ENCODE results near the gene FHIT. TPM values are rescaled to one million over a fixed set of nuclear protein-coding genes. Genes with fewer than 3 reads are reported as not detected.

The FHIT gene
- total RNA-seq, 1 donor from 2014 or later, result 22.6 TPM

DNA sequence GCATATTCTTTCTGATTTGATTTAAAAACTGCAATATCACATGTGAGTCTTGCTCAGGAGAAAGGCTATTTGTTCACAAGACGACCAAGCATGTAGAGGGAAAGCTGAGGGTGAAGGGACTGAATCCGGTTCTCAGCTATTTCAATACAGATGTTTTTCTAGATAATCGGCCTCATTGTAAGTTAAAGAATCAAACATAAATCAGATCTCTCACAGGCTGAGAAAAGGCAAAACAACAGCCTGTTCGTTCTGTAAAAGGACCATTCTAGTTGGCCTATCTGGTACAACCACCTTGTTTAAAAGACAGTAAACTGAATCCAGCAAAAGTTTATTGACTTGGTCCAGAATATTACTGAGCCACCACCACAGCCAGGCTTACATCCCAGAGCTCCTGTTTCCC lies 1155.7 kb downstream of the FHIT start:
- no peak overlapping the region for H3K4me3 Mint-ChIP-seq
- H3K36me3 Mint-ChIP-seq (ENCODE audit: low read depth), result peaks cover 12% of the 10 kb centered on the region
- H3K4me1 Mint-ChIP-seq (ENCODE audit: low read depth), result peaks cover 7% of the 10 kb centered on the region
- intact Hi-C loops (cut with micrococcal nuclease), result no loop called here
- no peak overlapping the region for H3K27ac Mint-ChIP-seq
- no peaks in the 10 kb centered on the region for H3K9me3 Mint-ChIP-seq
- DNase-seq (ENCODE audit: low spot score), result no peak
- no peaks in the 10 kb centered on the region for H3K27me3 Mint-ChIP-seq (ENCODE audit: insufficient read depth)

GRCh38 chr3:60094392-60094947 lies 1156.8 kb downstream of the FHIT start:
- no peak for DNase-seq (ENCODE audit: low spot score)
- intact Hi-C loops (cut with micrococcal nuclease), result no loop called here
- H3K9me3 Mint-ChIP-seq, result peaks cover 4% of the 10 kb centered on the region
- no peak overlapping the region for H3K4me3 Mint-ChIP-seq
- H3K4me1 Mint-ChIP-seq (ENCODE audit: low read depth), result peaks cover 9% of the 10 kb centered on the region
- H3K27me3 Mint-ChIP-seq (ENCODE audit: insufficient read depth), result no peaks in the 10 kb centered on the region
- peaks cover 9% of the 10 kb centered on the region for H3K36me3 Mint-ChIP-seq (ENCODE audit: low read depth)
- H3K27ac Mint-ChIP-seq, result no peak overlapping the region

DNA sequence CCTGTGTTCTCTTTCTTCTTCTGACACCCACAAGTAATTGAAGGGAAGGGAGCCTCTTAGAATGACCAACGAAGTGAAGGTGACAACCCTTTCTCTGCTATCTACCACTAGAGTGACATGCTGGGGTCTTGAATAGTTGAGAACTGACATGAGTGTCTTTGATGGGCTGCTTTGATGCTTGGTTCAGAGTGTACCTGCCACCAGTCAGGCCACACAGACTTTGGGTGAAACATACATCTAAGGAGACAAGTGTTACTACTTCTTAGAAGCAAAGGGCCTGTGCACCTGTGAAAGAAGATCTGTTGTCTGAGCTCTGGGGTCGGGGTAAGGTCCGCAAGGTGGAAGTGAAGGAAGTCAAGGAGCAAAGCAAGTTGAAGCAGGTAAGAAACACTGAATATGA lies 1160.7 kb downstream of the FHIT start:
- peaks cover 39% of the 10 kb centered on the region for H3K4me1 Mint-ChIP-seq (ENCODE audit: low read depth)
- H3K27ac Mint-ChIP-seq, result no peak overlapping the region
- no peak for DNase-seq (ENCODE audit: low spot score)
- intact Hi-C loops (cut with micrococcal nuclease), result no loop called here
- peaks cover 34% of the 10 kb centered on the region for H3K9me3 Mint-ChIP-seq
- no peak overlapping the region for H3K4me3 Mint-ChIP-seq
- H3K27me3 Mint-ChIP-seq (ENCODE audit: insufficient read depth), result no peaks in the 10 kb centered on the region
- H3K36me3 Mint-ChIP-seq (ENCODE audit: low read depth), result peaks cover 30% of the 10 kb centered on the region

GRCh38 chr3:60086811-60087210 lies 1164.4 kb downstream of the FHIT start:
- DNase-seq (ENCODE audit: low spot score), result peak; percentile 54
- peaks cover 69% of the 10 kb centered on the region for H3K4me1 Mint-ChIP-seq (ENCODE audit: low read depth)
- intact Hi-C loops (cut with micrococcal nuclease), result loop anchor here (1.0 to 10.0 kb wide), 5 partner anchors 8 to 1438 kb away; no protein-coding TSS in a partner anchor
- peak overlapping the region; percentile 53 for H3K4me3 Mint-ChIP-seq
- H3K9me3 Mint-ChIP-seq, result peaks cover 58% of the 10 kb centered on the region
- peaks cover 49% of the 10 kb centered on the region for H3K36me3 Mint-ChIP-seq (ENCODE audit: low read depth)
- H3K27ac Mint-ChIP-seq, result peak overlapping the region; percentile 96
- H3K27me3 Mint-ChIP-seq (ENCODE audit: insufficient read depth), result no peaks in the 10 kb centered on the region

DNA sequence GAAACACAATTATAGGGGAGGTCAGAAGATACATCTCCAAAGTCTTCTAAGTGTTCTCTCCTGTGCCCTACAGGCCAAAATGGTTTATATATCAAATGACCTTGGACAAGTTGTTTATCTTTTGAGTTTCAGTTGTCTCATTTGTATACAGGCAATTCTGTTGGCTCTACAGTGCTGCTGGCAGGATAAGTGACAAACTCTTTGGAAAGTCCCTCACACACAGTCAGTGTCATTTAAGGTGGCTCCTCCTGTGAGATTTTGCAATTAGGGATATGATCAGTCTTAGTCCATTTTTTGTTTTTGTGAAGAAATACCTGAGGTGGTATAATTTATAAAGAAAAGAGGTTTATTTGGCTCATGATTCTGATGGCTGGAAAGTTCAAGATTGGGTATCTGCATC lies 1165.6 kb downstream of the FHIT start:
- DNase-seq (ENCODE audit: low spot score), result no peak
- Mint-ChIP-seq H3K4me3 (peak overlapping the region; percentile 50), H3K4me1 (ENCODE audit: low read depth) (peaks cover 75% of the 10 kb centered on the region), H3K36me3 (ENCODE audit: low read depth) (peaks cover 46% of the 10 kb centered on the region), H3K9me3 (peaks cover 62% of the 10 kb centered on the region), H3K27me3 (ENCODE audit: insufficient read depth) (no peaks in the 10 kb centered on the region), H3K27ac (peak overlapping the region; percentile 96)
- intact Hi-C loops (cut with micrococcal nuclease), result loop anchor here (1.0 to 10.0 kb wide), 5 partner anchors 32 to 1439 kb away; no protein-coding TSS in a partner anchor

DNA sequence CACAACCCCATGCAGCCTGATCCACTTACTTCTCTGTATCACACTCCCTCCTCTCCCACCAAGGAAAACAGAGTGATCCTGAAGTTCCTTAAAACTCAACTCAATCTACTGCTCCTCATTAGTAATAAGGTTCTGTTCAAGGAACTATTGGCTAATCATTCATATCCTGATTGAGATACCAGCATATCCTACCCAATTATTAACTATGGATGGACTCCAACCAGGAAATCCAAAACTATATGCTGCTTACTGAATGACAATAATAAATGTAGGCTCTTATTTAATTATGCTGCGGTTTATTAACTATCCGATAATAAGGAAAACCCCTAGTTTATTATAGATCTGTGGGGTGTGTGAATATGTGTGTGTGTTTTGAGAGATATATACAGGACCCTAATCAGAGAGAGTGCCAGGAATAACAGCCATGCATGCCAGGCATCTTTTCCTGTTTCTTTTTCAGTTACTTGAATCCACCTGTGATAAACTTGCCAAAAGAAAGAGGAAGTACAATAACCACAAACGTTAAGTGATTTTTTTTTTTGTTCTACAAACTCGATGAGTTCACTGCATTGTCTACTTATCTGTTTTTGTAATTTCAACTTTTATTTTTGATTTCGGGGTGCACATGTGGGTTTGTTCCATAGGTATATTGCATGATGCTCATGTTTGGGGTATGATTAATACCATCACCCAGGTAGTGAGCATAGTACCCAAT lies 1169.7 kb downstream of the FHIT start:
- Mint-ChIP-seq H3K4me3 (peak overlapping the region; percentile 79), H3K27me3 (ENCODE audit: insufficient read depth) (no peaks in the 10 kb centered on the region), H3K9me3 (peaks cover 38% of the 10 kb centered on the region), H3K27ac (peak overlapping the region; percentile 95), H3K36me3 (ENCODE audit: low read depth) (peaks cover 26% of the 10 kb centered on the region), H3K4me1 (ENCODE audit: low read depth) (peaks cover 87% of the 10 kb centered on the region)
- no peak for DNase-seq (ENCODE audit: low spot score)
- intact Hi-C loops (cut with micrococcal nuclease), result loop anchor here (2.0 to 10.0 kb wide), 6 partner anchors 23 to 1443 kb away; no protein-coding TSS in a partner anchor

DNA sequence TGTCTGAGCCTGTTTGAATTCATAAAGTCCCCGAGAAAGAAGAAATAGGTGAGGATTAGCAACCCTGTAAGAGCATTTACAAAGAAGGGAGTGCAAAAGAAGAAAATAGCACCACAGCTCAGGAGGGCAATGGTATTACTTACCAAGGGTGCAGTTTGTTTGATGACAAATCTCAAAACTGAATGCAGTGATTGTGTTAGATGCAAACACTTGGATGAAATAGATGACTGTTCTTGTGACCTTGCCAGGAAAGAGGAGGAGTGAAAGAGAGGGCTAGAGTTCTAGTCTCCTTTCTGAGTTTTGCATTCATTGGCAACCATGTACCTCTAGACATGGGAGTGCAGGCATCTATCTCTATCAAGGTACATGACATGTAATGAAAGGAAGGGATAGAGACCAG lies 1170.6 kb downstream of the FHIT start:
- H3K9me3 Mint-ChIP-seq, result peaks cover 29% of the 10 kb centered on the region
- H3K27ac Mint-ChIP-seq, result peak overlapping the region; percentile 95
- intact Hi-C loops (cut with micrococcal nuclease), result loop anchor here (1.0 to 10.0 kb wide), 12 partner anchors 24 to 1444 kb away; no protein-coding TSS in a partner anchor
- H3K27me3 Mint-ChIP-seq (ENCODE audit: insufficient read depth), result no peaks in the 10 kb centered on the region
- H3K36me3 Mint-ChIP-seq (ENCODE audit: low read depth), result peaks cover 20% of the 10 kb centered on the region
- peaks cover 87% of the 10 kb centered on the region for H3K4me1 Mint-ChIP-seq (ENCODE audit: low read depth)
- H3K4me3 Mint-ChIP-seq, result peak overlapping the region; percentile 86
- DNase-seq (ENCODE audit: low spot score), result peak; percentile 31

DNA sequence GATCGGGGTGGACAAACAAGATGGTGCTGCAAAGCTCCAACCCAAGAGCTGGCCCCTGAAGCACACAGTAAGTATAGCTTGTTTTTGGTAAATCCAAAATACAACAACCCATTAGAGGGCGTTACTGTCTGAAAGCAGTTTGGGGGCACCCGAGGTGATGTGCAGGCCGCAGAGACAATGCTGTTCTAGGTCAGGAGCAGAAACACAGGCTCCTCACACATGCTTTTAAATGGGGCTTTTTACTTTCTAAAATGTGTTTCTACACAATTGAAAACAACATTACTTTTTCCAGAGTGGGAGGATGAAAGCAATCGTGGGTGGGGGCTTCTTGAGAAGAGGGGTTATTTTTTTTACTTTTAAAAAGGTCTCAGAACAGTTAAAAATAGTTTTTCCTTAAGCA lies 1172.2 kb downstream of the FHIT start:
- peaks cover 91% of the 10 kb centered on the region for H3K4me1 Mint-ChIP-seq (ENCODE audit: low read depth)

DNA sequence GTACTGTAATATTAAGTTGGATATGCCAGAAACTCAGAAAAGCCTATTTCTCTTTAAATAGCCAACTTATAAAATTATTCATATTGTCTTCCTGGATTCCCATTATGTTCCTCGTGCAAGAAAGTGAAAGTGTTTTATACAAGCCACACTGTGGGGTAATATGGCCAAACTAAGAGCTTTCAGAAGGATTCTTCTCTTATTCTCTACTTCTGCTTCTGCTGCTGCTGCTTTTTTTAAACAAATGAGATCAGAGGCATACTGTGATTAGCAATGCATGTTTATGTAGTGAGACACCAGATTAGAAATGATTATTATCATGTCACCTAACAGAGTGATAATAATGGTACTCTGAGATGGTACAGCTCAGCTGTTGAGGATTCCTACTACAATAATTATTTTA lies 1174.9 kb downstream of the FHIT start:
- Mint-ChIP-seq H3K9me3 (no peaks in the 10 kb centered on the region), H3K4me3 (peak overlapping the region; percentile 78), H3K36me3 (ENCODE audit: low read depth) (peaks cover 21% of the 10 kb centered on the region), H3K4me1 (ENCODE audit: low read depth) (peaks cover 89% of the 10 kb centered on the region), H3K27me3 (ENCODE audit: insufficient read depth) (no peaks in the 10 kb centered on the region), H3K27ac (peak overlapping the region; percentile 74)
- no peak for DNase-seq (ENCODE audit: low spot score)
- intact Hi-C loops (cut with micrococcal nuclease), result loop anchor here (5.0 to 10.0 kb wide), 4 partner anchors 212 to 1298 kb away; partner anchors contain the start of gene FHIT

More for the DNA sequence above, 1172.2 kb downstream of the FHIT start:
- no peaks in the 10 kb centered on the region for H3K27me3 Mint-ChIP-seq (ENCODE audit: insufficient read depth)
- H3K9me3 Mint-ChIP-seq, result peaks cover 20% of the 10 kb centered on the region
- intact Hi-C loops (cut with micrococcal nuclease), result loop anchor here (1.0 to 10.0 kb wide), 13 partner anchors 8 to 1296 kb away; partner anchors contain the start of gene FHIT
- peak; percentile 43 for DNase-seq (ENCODE audit: low spot score)
- peak overlapping the region; percentile 95 for H3K27ac Mint-ChIP-seq
- peak overlapping the region; percentile 86 for H3K4me3 Mint-ChIP-seq
- peaks cover 18% of the 10 kb centered on the region for H3K36me3 Mint-ChIP-seq (ENCODE audit: low read depth)

DNA sequence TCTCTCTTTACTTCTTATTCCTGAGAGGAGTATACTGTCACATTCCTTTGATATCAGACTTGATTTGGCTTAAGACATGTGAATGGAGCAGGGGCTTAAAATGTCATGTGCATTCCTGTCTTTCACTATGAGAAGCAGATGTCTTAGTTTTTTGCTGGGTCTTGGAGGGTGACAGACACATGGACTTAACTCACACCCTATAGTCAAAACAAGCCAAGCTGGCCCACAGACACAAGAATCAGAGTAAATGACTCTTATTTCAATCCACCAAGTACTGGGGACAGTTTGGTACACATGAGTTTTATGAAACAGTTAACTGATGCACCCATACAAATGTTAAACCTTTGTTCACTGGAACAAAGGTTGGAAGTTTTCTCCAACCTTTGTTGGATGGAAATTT lies 1177.3 kb downstream of the FHIT start:
- no peaks in the 10 kb centered on the region for H3K9me3 Mint-ChIP-seq
- H3K27ac Mint-ChIP-seq, result peak overlapping the region; percentile 86
- H3K27me3 Mint-ChIP-seq (ENCODE audit: insufficient read depth), result no peaks in the 10 kb centered on the region
- H3K4me1 Mint-ChIP-seq (ENCODE audit: low read depth), result peaks cover 85% of the 10 kb centered on the region
- DNase-seq (ENCODE audit: low spot score), result no peak
- intact Hi-C loops (cut with micrococcal nuclease), result loop anchor here (1.0 to 10.0 kb wide), 3 partner anchors 9 to 1301 kb away; no protein-coding TSS in a partner anchor
- H3K36me3 Mint-ChIP-seq (ENCODE audit: low read depth), result peaks cover 34% of the 10 kb centered on the region
- peak overlapping the region; percentile 78 for H3K4me3 Mint-ChIP-seq

GRCh38 chr3:60073228-60073627 lies 1178.0 kb downstream of the FHIT start:
- H3K27ac Mint-ChIP-seq, result peak overlapping the region; percentile 86
- peaks cover 80% of the 10 kb centered on the region for H3K4me1 Mint-ChIP-seq (ENCODE audit: low read depth)

GRCh38 chr3:60070366-60070765 lies 1180.9 kb downstream of the FHIT start:
- peaks cover 41% of the 10 kb centered on the region for H3K36me3 Mint-ChIP-seq (ENCODE audit: low read depth)
- intact Hi-C loops (cut with micrococcal nuclease), result loop anchor here (10.0 kb wide), 2 partner anchors 206 to 1304 kb away; no protein-coding TSS in a partner anchor

More at GRCh38 chr3:60073228-60073627, 1178.0 kb downstream of the FHIT start:
- intact Hi-C loops (cut with micrococcal nuclease), result loop anchor here (10.0 kb wide), 2 partner anchors 208 to 1302 kb away; no protein-coding TSS in a partner anchor
- H3K36me3 Mint-ChIP-seq (ENCODE audit: low read depth), result peaks cover 34% of the 10 kb centered on the region
- H3K4me3 Mint-ChIP-seq, result peak overlapping the region; percentile 78
- no peak for DNase-seq (ENCODE audit: low spot score)
- H3K9me3 Mint-ChIP-seq, result no peaks in the 10 kb centered on the region
- no peaks in the 10 kb centered on the region for H3K27me3 Mint-ChIP-seq (ENCODE audit: insufficient read depth)

More at GRCh38 chr3:60070366-60070765, 1180.9 kb downstream of the FHIT start:
- no peak overlapping the region for H3K27ac Mint-ChIP-seq
- H3K9me3 Mint-ChIP-seq, result peaks cover 3% of the 10 kb centered on the region
- no peak overlapping the region for H3K4me3 Mint-ChIP-seq
- peaks cover 76% of the 10 kb centered on the region for H3K4me1 Mint-ChIP-seq (ENCODE audit: low read depth)
- H3K27me3 Mint-ChIP-seq (ENCODE audit: insufficient read depth), result no peaks in the 10 kb centered on the region
- DNase-seq (ENCODE audit: low spot score), result no peak
